Umbilical cord (tissue), 2 donors: ENCODE data around the gene TRUB2. TPM values are rescaled to one million over a fixed set of nuclear protein-coding genes. Genes with fewer than 3 reads are reported as not detected.

Experiments
- DNase-seq: peaks from one replicate; pipeline ENCODE4 v3.0.0-alpha.2; 2015; ENCODE audit warnings: low spot score
- total RNA-seq: library from RNA; depleted of rRNA; stranded (reverse); fragments of >200 nt; gene quantifications from one replicate; pipeline ENCODE4 v1.2.3, GENCODE V29; 2014; ENCODE audit warnings: low replicate concordance; ENCODE audit not compliant: insufficient read depth

TRUB2 gene
- total RNA-seq = 8.4 TPM

DNA sequence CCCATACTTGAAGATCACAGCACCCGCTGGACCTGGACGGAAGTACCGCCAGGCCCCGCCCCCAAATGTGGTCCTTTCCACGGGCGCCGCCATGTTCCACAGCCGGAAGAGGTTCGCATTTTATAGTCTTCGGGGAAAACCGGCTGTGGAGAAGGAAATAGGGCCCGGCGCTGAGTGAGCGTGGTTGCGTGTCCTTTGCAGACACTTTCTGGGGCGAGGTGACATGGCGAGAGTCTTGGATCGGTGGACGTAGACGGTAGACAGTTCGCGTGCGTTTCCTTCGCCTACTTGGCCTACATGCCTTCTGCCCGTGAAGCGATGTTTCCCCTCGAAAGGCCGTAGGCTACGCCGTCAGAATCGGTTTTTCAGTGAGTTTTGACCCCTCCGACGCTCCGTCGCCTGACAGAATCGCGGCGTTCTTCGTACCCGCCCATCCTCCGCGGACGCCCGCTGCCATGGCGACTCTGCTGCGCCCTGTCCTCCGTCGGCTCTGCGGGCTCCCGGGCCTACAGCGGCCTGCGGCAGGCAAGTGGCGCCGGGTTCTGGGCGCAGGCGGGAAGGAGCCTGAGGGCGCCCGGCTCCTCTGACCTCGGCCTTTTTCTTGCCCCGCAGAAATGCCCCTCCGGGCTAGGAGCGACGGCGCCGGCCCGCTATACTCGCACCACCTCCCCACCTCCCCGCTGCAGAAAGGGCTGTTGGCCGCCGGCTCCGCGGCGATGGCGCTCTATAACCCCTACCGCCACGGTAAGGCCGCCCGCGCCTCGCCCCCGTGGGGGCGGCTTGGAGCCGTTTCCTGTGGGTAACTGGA, at the start of gene TRUB2, which contains the start of gene COQ4:
TSS of gene TRUB2 (minus strand) at position 44 of the 808 bp plus-strand sequence. CDS start at position 5, 39 bp downstream.
TSS of gene COQ4 (plus strand) at position 436 of the 808 bp plus-strand sequence. CDS start at position 456, 20 bp downstream.
- DNase-seq = peak; percentile 98

- no peak for DNase-seq
These were observed 49.4 kb upstream of the TRUB2 start for GRCh38 chr9:128371630-128372117.

DNA sequence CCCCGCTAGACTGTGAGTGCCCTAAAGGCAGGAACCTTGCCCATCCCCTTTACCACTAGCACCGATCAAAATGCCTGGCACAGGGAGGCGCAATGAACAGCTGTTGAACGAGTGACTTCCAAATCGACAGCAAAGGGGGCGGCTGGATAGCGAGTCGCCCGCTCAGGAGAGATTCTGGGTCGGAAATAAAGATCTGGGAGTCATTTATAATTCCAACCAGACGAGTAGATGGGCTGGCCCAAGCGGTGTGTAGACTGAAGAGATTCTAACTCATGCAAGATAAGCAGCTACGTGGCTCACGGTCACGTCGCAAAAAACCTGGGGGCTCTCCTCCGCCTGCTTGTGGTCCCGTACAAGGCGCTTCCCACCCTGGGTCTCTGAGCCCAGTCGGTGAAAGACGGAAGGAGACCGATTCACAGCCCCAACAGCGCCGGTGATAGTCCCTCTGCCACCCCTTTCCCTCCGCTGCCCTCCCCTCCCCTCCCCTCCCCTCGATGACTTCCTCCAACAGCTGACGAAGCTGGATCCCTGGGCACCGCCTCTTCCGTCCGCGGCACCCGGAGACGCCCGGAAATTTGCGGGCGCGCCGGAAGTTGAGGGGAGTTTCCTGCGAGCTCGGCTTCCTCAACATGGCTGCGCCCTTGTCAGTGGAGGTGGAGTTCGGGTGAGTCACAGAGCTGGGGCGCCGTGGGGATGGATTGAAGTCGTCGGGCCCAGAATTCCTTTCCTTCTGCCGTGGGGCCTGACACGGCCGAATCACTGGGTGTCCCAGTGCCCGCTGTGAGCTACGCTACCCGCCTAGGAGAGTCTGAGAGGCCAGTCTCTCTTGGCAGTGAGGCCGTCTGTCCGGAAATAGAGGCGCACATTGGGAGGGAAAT, 48.7 kb upstream of the TRUB2 start, which contains the start of gene URM1:
TSS of gene URM1 (plus strand) at position 623 of the 878 bp plus-strand sequence. CDS start at position 630, 7 bp downstream.
- peak; percentile 99 for DNase-seq

GRCh38 chr9:128370367-128370751, 48.1 kb upstream of the TRUB2 start:
- no peak for DNase-seq

- DNase-seq = no peak
These were observed 46.9 kb upstream of the TRUB2 start for GRCh38 chr9:128369024-128369706.

GRCh38 chr9:128365525-128365924, 43.3 kb upstream of the TRUB2 start:
- DNase-seq = no peak

GRCh38 chr9:128362774-128363173, 40.5 kb upstream of the TRUB2 start:
- no peak for DNase-seq

- peak; percentile 93 for DNase-seq
These were observed 39.9 kb upstream of the TRUB2 start for GRCh38 chr9:128361986-128362646.

DNA sequence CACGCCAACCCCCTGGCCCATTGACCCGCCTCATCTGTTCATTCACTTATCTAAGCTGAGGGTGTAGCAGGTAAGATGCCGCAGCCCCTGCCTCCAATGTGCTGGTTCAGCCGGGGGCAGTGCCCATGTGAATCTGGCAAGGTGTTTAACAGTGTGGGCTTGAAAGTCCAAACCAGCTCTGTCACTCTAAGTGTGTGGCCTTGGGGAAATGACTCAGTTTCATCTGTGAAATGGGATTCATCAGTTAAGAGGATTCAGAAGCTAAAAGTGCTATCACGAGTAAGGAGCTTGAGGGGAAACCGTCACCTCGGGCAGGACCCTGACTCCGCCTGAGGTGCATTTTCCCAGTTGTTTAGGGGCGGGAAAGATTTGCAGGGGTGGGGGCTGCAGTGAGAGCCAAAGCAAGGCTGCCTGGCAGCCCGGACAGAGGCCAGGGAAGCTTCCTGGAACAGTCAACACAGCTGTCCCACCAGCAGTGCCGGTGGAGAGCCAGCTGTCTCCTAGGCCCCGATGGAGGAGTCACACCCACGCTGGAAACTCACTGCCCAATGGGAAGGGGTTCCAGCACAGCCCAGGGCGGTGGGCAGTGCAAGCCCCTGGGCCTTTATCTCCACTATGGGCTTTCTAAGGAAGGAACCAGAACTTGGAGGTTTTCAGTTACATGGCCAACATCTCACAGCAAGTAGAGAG, 39.2 kb upstream of the TRUB2 start:
- no peak for DNase-seq

DNA sequence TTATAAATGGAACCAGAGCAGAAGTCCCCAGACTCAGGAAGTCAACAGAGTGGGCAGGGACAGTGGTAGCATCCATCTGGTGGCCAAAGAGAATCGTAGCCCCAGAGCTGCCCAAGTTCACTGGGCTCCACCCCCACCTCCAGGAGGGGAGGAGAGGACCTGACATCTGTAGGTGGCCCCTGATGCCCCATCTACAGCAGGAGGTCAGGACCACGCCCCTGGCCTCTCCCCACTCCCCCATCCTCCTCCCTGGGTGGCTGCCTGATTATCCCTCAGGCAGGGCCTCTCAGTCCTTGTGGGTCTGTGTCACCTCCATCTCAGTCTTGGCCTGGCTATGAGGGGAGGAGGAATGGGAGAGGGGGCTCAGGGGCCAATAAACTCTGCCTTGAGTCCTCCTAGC, 38.6 kb upstream of the TRUB2 start:
- no peak for DNase-seq

DNA sequence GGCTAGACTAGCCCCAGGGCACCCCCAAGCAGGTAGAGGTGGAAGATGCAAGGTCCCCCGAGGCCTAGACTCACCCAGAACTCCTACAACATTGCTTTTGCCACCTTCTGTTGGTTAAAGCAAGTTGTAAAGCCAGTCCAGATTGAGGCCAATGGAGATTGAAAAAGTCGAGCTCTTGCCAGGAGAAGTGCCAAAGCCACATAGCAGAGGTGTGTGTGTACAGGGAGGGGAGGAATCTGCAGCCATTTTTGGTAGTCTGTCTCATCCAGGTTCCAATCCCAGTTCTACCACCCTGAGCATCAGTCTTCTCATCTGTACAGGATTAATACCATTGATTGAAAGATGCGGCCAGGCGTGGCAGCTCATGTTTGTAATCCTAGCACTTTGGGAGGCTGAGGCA, 36.6 kb upstream of the TRUB2 start:
- no peak for DNase-seq

- DNase-seq = no peak
These were observed 35.8 kb upstream of the TRUB2 start for GRCh38 chr9:128358090-128358489.

DNA sequence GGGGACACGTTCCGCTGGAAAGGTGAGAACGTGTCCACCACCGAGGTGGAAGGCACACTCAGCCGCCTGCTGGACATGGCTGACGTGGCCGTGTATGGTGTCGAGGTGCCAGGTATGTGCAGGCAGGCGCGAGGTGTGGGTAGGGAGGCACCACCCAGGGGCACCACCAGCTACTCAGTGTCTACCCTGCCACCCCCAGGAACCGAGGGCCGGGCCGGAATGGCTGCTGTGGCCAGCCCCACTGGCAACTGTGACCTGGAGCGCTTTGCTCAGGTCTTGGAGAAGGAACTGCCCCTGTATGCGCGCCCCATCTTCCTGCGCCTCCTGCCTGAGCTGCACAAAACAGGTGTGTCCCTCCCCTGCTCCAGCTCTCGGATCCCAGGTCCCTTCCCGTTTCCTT, 33.2 kb upstream of the TRUB2 start:
- DNase-seq = no peak

GRCh38 chr9:128349772-128350171, 27.5 kb upstream of the TRUB2 start:
- DNase-seq = no peak

DNA sequence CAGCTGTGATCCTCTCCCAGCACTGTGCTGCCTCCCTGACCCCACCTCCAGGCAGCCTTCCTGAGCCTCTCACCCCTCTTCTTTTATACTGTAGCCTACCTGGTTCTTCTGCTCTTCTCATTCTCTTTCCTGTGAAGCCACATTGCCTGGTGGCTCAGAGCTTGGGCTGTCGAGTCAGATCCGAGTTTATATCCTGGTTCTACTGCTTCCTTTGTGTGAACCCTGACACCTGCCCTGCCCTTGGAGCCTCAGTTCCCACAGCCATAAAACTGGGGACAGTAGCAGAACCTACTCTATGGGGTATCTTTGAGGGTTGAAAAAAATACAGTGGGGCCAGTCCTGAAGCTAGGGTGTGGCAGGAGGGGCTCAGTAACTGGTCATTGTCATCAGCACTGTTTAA, 26.9 kb upstream of the TRUB2 start:
- DNase-seq = no peak

DNA sequence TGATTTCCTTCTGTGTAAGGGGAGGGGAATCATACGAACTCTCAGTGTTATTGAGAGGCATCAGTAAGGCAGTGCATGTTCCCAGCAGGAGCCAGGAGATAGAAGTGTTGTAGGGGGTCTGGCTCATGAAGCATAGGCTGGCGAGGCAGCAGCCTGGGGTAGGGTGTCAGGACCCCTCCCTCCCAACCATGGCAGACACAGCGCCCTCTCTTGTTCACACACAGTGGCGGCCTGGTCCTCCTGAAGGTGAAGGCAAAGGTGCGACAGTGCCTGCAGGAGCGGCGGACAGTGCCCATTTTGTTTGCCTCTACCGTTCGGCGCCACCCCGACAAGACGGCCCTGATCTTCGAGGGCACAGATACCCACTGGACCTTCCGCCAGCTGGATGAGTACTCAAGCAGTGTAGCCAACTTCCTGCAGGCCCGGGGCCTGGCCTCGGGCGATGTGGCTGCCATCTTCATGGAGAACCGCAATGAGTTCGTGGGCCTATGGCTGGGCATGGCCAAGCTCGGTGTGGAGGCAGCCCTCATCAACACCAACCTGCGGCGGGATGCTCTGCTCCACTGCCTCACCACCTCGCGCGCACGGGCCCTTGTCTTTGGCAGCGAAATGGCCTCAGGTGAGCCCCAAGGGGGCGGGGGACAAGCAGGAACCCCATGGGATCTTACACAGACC, 22.8 kb upstream of the TRUB2 start:
- DNase-seq = no peak

GRCh38 chr9:128343855-128344254, 21.6 kb upstream of the TRUB2 start:
- no peak for DNase-seq

DNA sequence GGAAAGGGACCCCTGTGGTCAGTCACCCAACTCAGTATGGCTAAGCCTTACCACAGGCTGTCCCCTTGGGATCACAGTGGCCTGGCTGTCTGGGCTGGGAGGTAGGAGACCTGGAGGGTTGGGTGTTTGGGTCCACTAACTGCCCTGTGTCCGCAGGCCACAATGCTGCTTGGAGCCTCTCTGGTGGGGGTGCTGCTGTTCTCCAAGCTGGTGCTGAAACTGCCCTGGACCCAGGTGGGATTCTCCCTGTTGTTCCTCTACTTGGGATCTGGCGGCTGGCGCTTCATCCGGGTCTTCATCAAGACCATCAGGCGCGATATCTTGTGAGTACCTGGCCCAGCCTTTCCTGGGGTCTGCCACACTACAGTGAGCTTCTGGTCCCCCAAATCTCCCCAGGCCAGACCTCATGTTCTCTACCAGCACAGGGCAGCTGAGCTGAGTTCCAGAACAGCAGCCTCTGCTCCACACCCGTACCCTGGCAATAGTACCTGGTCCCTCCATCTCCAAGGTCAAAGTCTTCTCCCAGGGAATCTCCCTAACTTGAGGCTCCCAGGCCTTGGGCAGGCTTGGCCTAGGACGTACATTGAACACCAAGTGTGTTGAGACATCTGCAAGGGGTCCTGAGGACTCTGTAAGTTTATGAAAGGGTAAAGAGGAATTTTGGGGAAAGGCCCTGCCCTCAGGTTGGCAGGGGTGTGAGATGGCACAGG, 20.9 kb upstream of the TRUB2 start:
- DNase-seq = no peak

DNA sequence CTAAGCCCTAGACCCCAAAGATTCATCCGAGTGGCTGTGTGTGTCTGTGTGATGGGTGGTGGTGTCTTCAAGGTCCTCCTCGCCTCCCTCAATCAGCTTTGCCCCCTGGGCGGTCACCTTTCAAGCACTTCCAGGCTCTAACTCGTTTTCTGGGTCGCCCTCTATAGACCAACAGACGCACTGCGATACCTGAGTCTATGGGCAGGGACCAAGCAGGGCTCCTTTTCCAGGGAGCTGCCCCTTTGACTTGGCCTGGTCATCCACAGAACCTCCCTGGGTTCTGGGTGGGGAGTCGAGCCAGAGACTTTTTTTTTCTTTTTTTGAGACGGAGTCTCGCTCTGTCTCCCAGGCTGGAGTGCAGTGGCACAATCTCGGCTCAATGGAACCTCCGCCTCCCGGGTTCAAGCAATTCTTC, 19.2 kb upstream of the TRUB2 start:
- DNase-seq = peak; percentile 67
